Mesothelial cell of epicardium (in vitro differentiated cells): ENCODE results near the gene HIKESHI. TPM values are rescaled to one million over a fixed set of nuclear protein-coding genes. Genes with fewer than 3 reads are reported as not detected.
"Not testable (repeated sequence)": the region's sequence is repeated elsewhere in the genome, so short reads cannot be mapped to it uniquely, and the experiment has no call there.

Source experiments
- DNase-seq, 2 experiments: peaks; one replicate each; pipeline ENCODE4 v3.0.0; 2021; ENCODE audit warnings: low spot score in 2 of 2; ENCODE audit not compliant: unreplicated experiment in 2 of 2
- H3K27ac Mint-ChIP-seq: 2 replicates; pipeline ENCODE4 v1.8.0; 2021; ENCODE audit warnings: mixed read lengths
- H3K27me3 Mint-ChIP-seq: 2 replicates; pipeline ENCODE4 v1.8.0; 2021; ENCODE audit warnings: low read depth, mixed read lengths
- H3K36me3 Mint-ChIP-seq: 2 replicates; pipeline ENCODE4 v1.8.0; 2021; ENCODE audit warnings: mixed read lengths
- H3K4me1 Mint-ChIP-seq: 2 replicates; pipeline ENCODE4 v1.8.0; 2021; ENCODE audit warnings: mixed read lengths
- H3K4me3 Mint-ChIP-seq: 2 replicates; pipeline ENCODE4 v1.8.0; 2021; ENCODE audit warnings: mild to moderate bottlenecking, moderate library complexity, mixed read lengths
- H3K9me3 Mint-ChIP-seq: 2 replicates; pipeline ENCODE4 v1.8.0; 2021; ENCODE audit warnings: mixed read lengths
- CTCF ChIP-seq: fragments of 200-600 bp; sonication (generic); IDR thresholded peaks from one replicate; pipeline ENCODE4 v1.5.0; 2021; ENCODE audit warnings: antibody characterized with exemption; ENCODE audit not compliant: unreplicated experiment
- total RNA-seq: library from RNA; stranded (reverse); gene quantifications from 3 replicates; pipeline ENCODE4 v1.2.1, GENCODE V29; 2021

Gene HIKESHI
- total RNA-seq, 1 donor from 2014 or later: 38.0 TPM

- Mint-ChIP-seq H3K9me3 (peaks cover 6% of the 10 kb centered on the region), H3K27me3 (peaks cover 9% of the 10 kb centered on the region), H3K36me3 (peaks cover 6% of the 10 kb centered on the region), H3K27ac (peak overlapping the region; percentile 98), H3K4me1 (peaks cover 19% of the 10 kb centered on the region), H3K4me3 (peak overlapping the region; percentile 99)
- TF ChIP-seq CTCF: no peak
- DNase-seq: no peak
Observed at GRCh38 chr11:86301742-86302091, 323 bp upstream of the HIKESHI start.

- Mint-ChIP-seq H3K36me3 (peaks cover 6% of the 10 kb centered on the region), H3K27ac (peak overlapping the region; percentile 98), H3K9me3 (peaks cover 2% of the 10 kb centered on the region), H3K4me1 (peaks cover 19% of the 10 kb centered on the region), H3K4me3 (peak overlapping the region; percentile 99), H3K27me3 (peaks cover 7% of the 10 kb centered on the region)
- no peak for TF ChIP-seq CTCF
- DNase-seq: no peak
Observed at GRCh38 chr11:86303257-86303656, 1.2 kb downstream of the HIKESHI start.

DNA sequence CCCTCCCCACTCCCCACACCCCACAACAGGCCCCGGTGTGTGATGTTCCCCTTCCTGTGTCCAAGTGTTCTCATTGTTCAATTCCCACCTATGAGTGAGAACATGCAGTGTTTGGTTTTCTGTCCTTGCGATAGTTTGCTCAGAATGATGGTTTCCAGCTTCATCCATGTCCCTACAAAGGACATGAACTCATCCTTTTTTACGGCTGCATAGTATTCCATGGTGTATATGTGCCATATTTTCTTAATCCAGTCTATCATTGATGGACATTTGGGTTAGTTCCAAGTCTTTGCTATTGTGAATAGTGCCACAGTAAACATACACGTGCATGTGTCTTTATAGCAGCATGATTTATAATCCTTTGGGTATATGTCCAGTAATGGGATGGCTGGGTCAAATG, 6.7 kb downstream of the HIKESHI start:
- Mint-ChIP-seq H3K9me3 (peaks cover 11% of the 10 kb centered on the region), H3K36me3 (peaks cover 49% of the 10 kb centered on the region)
- not testable (repeated sequence) for DNase-seq, H3K4me3 Mint-ChIP-seq, H3K27me3 Mint-ChIP-seq, H3K27ac Mint-ChIP-seq, H3K4me1 Mint-ChIP-seq

GRCh38 chr11:86313793-86314192, 11.8 kb downstream of the HIKESHI start:
- Mint-ChIP-seq H3K4me3 (no peak overlapping the region), H3K4me1 (no peaks in the 10 kb centered on the region), H3K27me3 (no peaks in the 10 kb centered on the region), H3K9me3 (peaks cover 11% of the 10 kb centered on the region), H3K27ac (no peak overlapping the region), H3K36me3 (peaks cover 62% of the 10 kb centered on the region)
- DNase-seq: no peak
- TF ChIP-seq CTCF: no peak

GRCh38 chr11:86314636-86315035, 12.6 kb downstream of the HIKESHI start:
- Mint-ChIP-seq H3K27me3 (no peaks in the 10 kb centered on the region), H3K36me3 (peaks cover 55% of the 10 kb centered on the region), H3K27ac (no peak overlapping the region), H3K9me3 (peaks cover 11% of the 10 kb centered on the region), H3K4me3 (no peak overlapping the region), H3K4me1 (no peaks in the 10 kb centered on the region)
- no peak for TF ChIP-seq CTCF
- DNase-seq: no peak

DNA sequence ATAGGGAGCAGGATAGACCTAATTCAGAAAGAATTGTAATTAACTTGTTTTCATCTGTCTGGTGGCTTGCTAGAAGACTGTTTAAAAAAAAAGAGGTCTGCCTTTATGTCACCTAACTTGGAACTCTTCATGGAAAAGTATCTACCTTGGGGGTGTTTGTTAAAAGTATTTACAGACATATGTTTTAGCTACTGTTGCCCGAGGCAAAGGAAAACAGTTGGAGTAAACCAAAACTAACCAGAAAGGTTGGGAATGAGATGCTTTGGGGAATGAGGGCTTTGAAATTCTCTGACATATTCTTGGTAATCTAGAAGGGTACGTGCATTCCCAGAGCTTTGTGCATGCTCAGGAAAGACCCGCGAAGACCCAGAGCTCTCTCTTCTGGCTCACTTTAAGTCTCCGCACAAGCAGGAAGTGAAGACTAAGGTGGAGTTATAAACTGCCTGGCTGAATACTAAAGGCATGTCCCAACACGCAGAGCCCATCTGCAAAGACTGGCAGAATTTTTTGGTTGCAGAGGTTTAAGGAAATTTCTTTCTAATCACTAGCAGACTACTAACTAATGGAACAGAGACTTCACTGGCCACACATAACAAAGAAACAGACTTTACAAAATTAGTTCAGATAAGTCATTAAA, 33.2 kb downstream of the HIKESHI start:
- Mint-ChIP-seq H3K27ac (no peak overlapping the region), H3K27me3 (no peaks in the 10 kb centered on the region), H3K4me3 (no peak overlapping the region), H3K9me3 (peaks cover 21% of the 10 kb centered on the region), H3K4me1 (peaks cover 2% of the 10 kb centered on the region), H3K36me3 (peaks cover 59% of the 10 kb centered on the region)
- no peak for TF ChIP-seq CTCF
- DNase-seq: no peak
